ENCODE results near the gene GUK1. TPM values are rescaled to one million over a fixed set of nuclear protein-coding genes. Genes with fewer than 3 reads are reported as not detected.

Gene GUK1
- total RNA-seq, 1 donor from 2014 or later: 235 TPM

GRCh38 chr1:228125185-228125584 is 14.9 kb upstream of the GUK1 start:
- DNase-seq (ENCODE audit: low spot score): no peak

- DNase-seq (ENCODE audit: low spot score): no peak
Observed at GRCh38 chr1:228131766-228132165, 8.3 kb upstream of the GUK1 start.

GRCh38 chr1:228134591-228134990 is 5.5 kb upstream of the GUK1 start:
- no peak for DNase-seq (ENCODE audit: low spot score)

GRCh38 chr1:228136901-228137300 is 3.2 kb upstream of the GUK1 start:
- no peak for DNase-seq (ENCODE audit: low spot score)

DNA sequence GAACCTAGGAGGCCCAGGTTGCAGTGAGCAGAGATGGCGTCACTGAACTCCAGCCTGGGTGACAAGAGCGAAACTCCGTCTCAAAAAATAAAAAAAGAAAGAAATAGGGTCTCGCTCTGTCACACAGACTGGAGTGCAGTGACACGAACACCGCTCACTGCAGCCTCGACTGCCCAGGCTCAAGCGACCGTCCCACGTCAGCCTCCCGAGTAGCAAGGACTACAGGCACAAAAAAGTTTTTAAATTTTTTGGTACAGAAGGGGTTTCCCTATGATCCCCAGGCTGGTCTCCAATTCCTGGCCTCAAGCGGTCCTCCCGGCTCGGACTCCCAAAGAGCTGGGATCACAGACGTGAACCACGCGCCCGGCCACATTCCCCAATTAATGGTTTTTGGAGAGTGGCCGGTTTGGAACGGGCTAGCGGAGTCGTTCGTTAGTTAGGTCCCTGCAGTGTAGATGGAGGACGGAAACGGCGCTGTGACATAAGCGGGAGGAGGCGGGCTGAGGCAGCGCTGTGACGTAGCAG is 611 bp upstream of the GUK1 start:
- no peak for DNase-seq (ENCODE audit: low spot score)

DNA sequence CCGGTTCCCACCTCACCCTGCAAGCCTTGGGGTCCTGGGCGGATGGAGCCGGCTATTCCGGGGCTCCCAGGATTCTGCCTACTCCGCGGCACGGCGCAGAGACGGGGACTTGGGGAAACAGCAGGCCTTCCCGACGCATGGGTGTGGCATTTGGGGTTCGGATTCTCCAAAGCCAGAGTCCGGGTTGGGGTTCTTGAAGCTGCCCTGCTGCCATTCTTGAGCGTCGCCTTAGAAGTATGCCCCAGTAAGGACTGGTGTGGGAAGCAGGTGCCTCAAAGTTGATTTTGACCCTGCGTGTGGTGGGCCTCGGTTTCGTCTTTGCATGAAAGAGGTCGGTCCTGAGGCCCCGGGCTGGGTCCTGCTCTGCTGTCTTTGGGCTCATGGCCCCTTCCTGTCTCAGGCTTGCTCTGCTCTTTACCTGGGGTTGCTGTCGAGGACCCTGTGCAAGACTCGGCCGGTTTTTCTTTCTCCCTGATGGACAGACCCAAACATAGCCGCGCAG is 696 bp downstream of the GUK1 start:
- DNase-seq (ENCODE audit: low spot score): no peak

GRCh38 chr1:228141226-228142044 is 1.4 kb downstream of the GUK1 start:
- no peak for DNase-seq (ENCODE audit: low spot score)

DNA sequence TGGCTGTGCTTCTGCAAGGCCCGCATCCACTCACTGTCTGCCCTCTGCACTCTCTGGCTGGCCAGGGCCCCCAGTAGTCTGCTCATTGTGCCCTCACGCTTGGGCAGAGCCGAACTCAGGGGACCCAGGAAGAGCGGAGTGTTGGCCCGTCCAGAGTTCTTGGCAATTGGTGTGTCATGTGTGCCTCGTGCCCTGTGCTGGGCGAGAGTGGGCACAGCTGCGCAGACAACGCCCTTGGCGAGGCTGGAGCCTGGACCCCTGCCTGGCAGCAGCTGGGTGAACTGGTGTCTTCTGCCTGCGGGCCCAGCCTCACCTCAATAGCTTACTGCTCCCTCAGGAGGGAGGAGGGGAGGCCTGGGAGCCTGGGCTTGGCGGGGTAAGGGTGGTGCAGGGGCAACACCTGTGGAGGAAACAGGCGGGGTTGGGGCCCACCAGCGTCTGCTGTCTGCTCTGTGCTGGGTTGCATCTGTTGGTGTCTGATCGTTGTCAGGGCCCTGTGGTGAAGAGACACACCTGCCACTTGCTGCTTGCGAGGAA is 2.1 kb downstream of the GUK1 start:
- DNase-seq (ENCODE audit: low spot score): no peak

DNA sequence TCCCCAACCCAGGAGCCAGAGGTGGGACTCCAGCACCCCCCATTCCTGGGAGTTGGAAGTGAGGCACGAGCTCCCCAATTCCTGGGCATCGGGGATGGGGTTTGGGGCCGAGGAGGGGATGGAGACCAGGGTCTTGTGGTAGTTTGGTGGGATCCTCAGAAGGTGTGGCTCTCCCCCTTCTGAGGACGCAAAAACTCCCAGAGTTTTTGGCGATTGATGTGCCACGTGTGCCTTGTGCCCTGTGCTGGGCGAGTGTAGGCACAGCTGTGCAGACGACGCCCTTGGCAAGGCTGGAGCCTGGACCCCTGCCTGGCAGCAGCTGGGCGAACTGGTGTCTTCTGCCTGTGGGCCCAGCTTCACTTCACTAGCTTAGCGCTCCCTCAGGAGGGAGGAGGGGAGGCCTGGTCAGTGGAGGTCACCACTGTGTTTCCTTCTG is 2.6 kb downstream of the GUK1 start:
- DNase-seq (ENCODE audit: low spot score): no peak

DNA sequence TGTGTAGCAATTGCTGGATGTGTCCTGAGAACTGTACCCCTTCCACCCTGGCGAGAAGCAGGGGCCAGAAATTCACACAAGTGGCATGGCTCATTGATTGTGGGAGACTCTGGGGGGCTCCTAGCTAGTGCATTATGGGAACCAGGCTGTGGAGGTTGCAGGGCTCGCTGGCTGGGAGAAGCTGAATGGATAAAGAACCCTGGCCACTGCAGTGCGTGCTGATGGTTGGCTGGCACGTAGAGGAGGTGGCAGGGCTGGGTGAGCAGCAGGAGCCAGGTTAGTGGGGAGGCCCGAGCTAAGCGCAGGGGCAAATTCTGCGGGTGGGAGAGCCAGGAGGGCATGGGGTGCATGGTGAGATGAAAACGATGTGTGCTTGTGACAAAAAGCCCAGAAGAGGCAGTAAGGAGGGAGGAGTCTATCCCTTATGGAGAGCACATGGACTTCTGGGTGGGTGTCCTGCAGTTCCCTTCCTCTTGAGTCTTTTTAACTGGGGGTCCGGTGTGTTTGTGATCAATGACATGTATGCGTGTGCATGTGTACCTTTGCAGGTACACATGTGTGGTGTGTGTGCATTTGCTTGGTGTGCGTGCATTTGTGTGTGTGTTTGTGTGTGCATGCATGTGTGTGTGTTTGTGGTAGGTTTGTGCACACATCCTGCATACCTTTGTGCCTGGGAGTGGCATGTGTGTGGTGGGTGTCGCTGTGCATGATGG is 3.6 kb downstream of the GUK1 start:
- DNase-seq (ENCODE audit: low spot score): no peak

- no peak for DNase-seq (ENCODE audit: low spot score)
Observed at GRCh38 chr1:228144193-228144992, 4.3 kb downstream of the GUK1 start.

GRCh38 chr1:228144993-228145343 is 4.9 kb downstream of the GUK1 start:
- no peak for DNase-seq (ENCODE audit: low spot score)

DNA sequence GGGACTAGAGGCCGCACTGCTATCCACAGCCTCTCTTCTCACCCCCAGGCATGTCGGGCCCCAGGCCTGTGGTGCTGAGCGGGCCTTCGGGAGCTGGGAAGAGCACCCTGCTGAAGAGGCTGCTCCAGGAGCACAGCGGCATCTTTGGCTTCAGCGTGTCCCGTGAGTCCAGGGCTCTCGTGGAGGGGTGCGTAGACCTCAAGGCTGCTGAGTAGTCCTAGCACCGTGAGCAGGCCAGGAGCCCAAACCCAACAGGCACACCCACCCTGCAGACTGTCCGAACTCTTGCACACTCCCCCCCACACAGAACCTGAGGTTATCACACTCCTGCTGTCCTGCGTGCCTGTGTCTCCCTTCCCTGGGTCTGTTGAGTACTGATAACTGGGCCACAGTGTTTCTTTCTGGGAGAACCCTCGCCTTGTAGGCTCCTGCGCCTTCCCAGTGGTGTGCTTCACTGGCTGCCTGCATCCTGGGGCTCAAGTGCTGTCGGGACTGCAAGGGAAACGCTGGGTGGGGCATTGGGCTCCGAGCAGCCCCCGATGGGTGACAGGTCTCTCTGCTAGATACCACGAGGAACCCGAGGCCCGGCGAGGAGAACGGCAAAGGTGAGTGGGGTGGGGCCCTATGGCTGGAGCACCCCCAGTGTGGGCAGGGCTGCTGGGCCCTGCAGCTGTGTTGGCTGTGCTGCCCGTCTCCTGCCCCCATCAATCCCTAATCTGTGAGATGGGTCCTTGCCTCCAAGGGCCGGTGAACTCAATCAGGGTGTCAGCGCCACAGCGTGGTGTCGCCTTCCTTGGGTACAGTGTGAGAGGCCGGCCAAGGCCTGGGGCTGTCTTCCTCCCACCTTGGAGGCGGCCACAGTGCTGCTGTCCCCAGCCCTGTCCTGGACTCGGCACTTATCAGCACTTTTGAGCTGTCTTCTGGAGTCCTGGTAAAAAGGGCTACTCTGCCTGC is 5.7 kb downstream of the GUK1 start:
- DNase-seq (ENCODE audit: low spot score): no peak

DNA sequence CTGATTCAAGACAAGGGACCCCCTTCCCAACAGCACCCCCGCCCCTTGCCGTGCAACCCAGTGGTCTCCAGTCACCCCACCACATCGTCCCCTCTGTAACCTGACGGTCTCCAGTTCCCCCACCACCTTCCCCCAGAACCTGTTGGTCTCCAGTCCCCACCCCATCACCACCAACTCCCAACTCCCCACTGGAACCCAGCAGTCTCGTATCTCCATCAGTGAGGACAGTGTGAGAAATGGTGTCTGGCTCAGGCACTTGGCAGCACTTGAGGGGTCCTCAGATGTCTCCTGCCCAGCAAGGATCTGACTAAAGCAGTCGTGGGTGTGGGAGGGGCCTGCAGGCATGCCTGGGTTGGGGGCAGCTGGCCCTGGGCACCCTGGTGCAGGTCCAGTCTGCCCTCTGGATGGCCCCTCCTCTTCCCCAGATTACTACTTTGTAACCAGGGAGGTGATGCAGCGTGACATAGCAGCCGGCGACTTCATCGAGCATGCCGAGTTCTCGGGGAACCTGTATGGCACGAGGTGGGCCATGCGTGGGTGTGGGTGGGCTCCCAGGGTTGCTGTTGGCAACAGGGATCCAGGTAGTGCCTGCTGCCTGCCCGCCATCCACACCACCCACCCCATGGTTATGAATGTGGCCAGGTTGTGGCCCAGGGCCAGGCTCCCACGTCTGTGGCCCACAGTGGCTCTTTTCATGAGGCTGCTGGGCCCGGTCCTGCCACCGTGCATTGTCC is 6.5 kb downstream of the GUK1 start:
- DNase-seq (ENCODE audit: low spot score): no peak

GRCh38 chr1:228147151-228147693 is 7.1 kb downstream of the GUK1 start:
- no peak for DNase-seq (ENCODE audit: low spot score)

- no peak for DNase-seq (ENCODE audit: low spot score)
Observed at GRCh38 chr1:228147768-228148167, 7.7 kb downstream of the GUK1 start.

DNA sequence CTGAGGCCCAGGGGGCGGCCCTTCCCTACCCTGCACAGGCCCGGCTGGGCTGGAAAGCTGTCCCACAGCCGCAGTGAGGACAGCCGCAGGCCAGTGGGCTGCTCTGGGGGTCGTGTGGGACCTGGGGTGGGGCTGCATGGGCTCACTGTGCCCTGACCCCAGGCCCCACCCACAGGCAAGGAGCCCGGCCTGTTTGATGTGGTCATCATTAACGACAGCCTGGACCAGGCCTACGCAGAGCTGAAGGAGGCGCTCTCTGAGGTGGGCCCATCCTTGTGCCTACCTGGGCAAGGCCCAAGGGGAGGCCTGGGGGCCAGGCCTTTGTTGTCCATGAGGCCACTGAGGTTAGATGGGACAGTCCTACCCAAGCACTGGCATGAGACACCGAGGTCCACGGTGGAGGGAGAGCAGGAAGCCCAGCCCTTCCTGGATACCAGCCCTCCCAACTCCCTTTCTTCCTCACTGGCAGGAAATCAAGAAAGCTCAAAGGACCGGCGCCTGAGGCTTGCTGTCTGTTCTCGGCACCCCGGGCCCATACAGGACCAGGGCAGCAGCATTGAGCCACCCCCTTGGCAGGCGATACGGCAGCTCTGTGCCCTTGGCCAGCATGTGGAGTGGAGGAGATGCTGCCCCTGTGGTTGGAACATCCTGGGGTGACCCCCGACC is 8.2 kb downstream of the GUK1 start:
- DNase-seq (ENCODE audit: low spot score): no peak

GRCh38 chr1:228148935-228149405 is 8.9 kb downstream of the GUK1 start:
- DNase-seq (ENCODE audit: low spot score): no peak
